Effector memory CD8-positive, alpha-beta T cell (primary cell): Measurements from ENCODE around the gene SEC14L3.

ENCODE experiments used
- ATAC-seq: fragments of 150-1000 bp; cut with Tn5 transposase; replicated peaks from 2 replicates; pipeline ENCODE4 v1.10.0; 2021; ENCODE audit warnings: mild to moderate bottlenecking, moderate library complexity
- DNase-seq, 3 experiments: peaks; one replicate each; pipeline ENCODE4 v3.0.0; 2021
- H3K27ac Mint-ChIP-seq, 2 donors: one replicate each; pipeline ENCODE4 v1.8.0; 2022; ENCODE audit warnings: mild to moderate bottlenecking in 2 of 2, mixed read lengths in 2 of 2, moderate library complexity in 2 of 2
- H3K27me3 Mint-ChIP-seq, 2 donors: one replicate each; pipeline ENCODE4 v1.8.0; 2022; ENCODE audit warnings: mixed read lengths in 2 of 2
- H3K36me3 Mint-ChIP-seq: one replicate; pipeline ENCODE4 v1.8.0; 2022; ENCODE audit warnings: mild to moderate bottlenecking, moderate library complexity, mixed read lengths; ENCODE audit not compliant: insufficient read depth
- H3K4me1 Mint-ChIP-seq, 2 donors: one replicate each; pipeline ENCODE4 v1.8.0; 2022; ENCODE audit warnings: low read depth in 2 of 2, mixed read lengths in 2 of 2
- H3K4me3 Mint-ChIP-seq, 2 donors: one replicate each; pipeline ENCODE4 v1.8.0; 2022; ENCODE audit warnings: mild to moderate bottlenecking in 2 of 2, mixed read lengths in 2 of 2, moderate library complexity in 2 of 2
- H3K9me3 Mint-ChIP-seq, 2 donors: one replicate each; pipeline ENCODE4 v1.8.0; 2022; ENCODE audit warnings: mixed read lengths in 2 of 2

SEC14L3 gene

GRCh38 chr22:30500628-30501027 is 28.8 kb upstream of the SEC14L3 start:
- H3K9me3 Mint-ChIP-seq = no peaks in the 10 kb centered on the region
- H3K27me3 Mint-ChIP-seq = peaks cover 37 to 54% of the 10 kb centered on the region in 2 donors
- no peak overlapping the region for H3K4me3 Mint-ChIP-seq
- H3K36me3 Mint-ChIP-seq = no peaks in the 10 kb centered on the region
- DNase-seq (no peak), ATAC-seq (no peak)
- H3K4me1 Mint-ChIP-seq = peaks cover 0 to 2% of the 10 kb centered on the region in 2 donors
- H3K27ac Mint-ChIP-seq = no peak overlapping the region

GRCh38 chr22:30497466-30498150 is 25.8 kb upstream of the SEC14L3 start:
- no peak overlapping the region for H3K4me3 Mint-ChIP-seq

DNA sequence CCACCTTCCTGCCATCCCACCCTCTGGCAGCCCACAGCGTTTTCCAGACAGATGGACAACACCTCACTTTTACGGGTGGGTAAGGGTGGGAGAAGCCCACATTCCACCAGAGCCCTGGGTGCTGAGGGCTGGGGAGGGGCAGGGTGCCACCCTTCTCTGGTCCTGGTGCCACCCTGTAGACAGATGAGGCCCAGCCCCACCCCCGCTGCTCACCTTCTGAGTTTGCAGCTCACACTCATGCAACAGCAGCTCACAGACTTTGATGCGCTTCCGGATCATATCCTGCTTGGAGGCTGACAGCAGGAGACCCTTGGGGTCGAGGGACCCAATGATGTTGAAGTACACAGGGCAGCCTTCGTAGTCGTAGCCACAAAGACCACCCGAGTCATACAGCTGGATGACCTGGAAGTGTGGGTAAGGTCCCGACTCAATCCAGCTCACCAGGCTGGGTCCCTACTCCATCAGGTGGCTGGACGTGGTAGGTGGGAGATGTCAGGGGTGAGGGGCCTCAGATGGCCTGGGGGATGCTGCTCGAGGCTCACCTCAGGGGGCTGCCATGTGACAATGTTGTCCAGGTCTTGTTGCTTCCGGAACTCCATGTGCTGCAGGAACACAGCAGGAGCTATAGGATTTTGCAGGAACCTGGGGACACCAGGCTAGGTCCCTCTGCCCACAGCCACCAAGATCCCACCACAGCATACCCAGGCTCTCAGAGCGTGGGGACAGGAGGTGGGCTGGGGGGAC is 23.4 kb upstream of the SEC14L3 start:
- Mint-ChIP-seq H3K4me1 (no peaks in the 10 kb centered on the region), H3K9me3 (no peaks in the 10 kb centered on the region), H3K36me3 (no peaks in the 10 kb centered on the region), H3K27me3 (peaks cover 22 to 41% of the 10 kb centered on the region in 2 donors), H3K27ac (peak overlapping the region in 1 of 2 donors; percentile 38), H3K4me3 (no peak overlapping the region)
- ATAC-seq = no peak
- no peak for DNase-seq

More at GRCh38 chr22:30497466-30498150, 25.8 kb upstream of the SEC14L3 start:
- Mint-ChIP-seq H3K27ac (no peak overlapping the region), H3K9me3 (no peaks in the 10 kb centered on the region), H3K4me1 (no peaks in the 10 kb centered on the region), H3K36me3 (no peaks in the 10 kb centered on the region), H3K27me3 (peaks cover 24 to 41% of the 10 kb centered on the region in 2 donors)
- DNase-seq = no peak
- no peak for ATAC-seq

- Mint-ChIP-seq H3K27ac (no peak overlapping the region), H3K4me1 (no peaks in the 10 kb centered on the region), H3K4me3 (no peak overlapping the region), H3K9me3 (no peaks in the 10 kb centered on the region), H3K27me3 (peaks cover 28 to 52% of the 10 kb centered on the region in 2 donors), H3K36me3 (no peaks in the 10 kb centered on the region)
- no peak for DNase-seq
- ATAC-seq = no peak
Measured at GRCh38 chr22:30492144-30492543, 20.3 kb upstream of the SEC14L3 start.

DNA sequence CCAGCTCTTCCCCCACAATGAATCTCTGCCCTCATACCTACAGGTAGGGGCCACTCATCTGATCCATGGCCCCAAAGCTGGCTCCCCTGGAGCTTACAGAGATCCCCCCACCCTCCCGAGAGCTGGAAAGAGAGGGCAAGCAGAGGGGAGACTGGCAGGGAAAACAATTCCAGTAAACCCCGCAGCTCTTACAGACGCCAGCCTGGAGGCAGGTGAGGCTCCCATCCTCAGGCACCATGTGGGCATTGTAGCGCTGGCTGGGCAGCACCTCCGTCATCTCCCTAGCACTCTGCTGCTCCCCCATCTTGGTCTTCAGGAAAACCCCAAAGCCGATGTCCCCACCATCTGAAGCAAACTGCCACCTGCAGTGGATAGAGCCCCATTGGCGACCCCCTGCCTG is 19.6 kb upstream of the SEC14L3 start:
- Mint-ChIP-seq H3K4me3 (no peak overlapping the region), H3K27me3 (peaks cover 28 to 52% of the 10 kb centered on the region in 2 donors), H3K27ac (no peak overlapping the region), H3K9me3 (no peaks in the 10 kb centered on the region), H3K36me3 (no peaks in the 10 kb centered on the region), H3K4me1 (no peaks in the 10 kb centered on the region)
- ATAC-seq = no peak
- no peak for DNase-seq

GRCh38 chr22:30490399-30490798 is 18.6 kb upstream of the SEC14L3 start:
- no peak overlapping the region for H3K27ac Mint-ChIP-seq
- ATAC-seq = no peak
- H3K27me3 Mint-ChIP-seq = peaks cover 28 to 52% of the 10 kb centered on the region in 2 donors
- DNase-seq = no peak
- H3K4me3 Mint-ChIP-seq = no peak overlapping the region
- H3K9me3 Mint-ChIP-seq = no peaks in the 10 kb centered on the region
- H3K4me1 Mint-ChIP-seq = peaks cover 0 to 2% of the 10 kb centered on the region in 2 donors
- no peaks in the 10 kb centered on the region for H3K36me3 Mint-ChIP-seq

DNA sequence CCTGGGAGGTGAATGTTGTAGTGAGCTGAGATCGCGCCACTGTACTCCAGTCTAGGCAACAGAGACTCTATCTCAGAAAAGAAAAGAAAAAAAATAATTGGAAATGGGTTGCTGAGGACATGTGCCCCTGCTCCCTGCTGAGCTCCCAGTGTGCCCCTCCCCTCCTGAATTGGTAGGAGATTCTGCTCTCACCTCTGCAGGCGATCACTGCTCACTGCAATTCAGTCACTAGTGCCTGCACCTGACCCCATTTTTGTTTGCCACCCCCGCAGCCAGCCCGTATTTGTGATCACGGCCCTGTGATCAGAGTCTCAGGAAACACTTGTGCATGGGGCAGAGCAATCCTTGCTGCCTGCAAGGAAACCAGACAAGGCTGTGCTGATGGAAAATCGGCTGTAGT is 16.3 kb upstream of the SEC14L3 start:
- H3K27ac Mint-ChIP-seq = no peak overlapping the region

DNA sequence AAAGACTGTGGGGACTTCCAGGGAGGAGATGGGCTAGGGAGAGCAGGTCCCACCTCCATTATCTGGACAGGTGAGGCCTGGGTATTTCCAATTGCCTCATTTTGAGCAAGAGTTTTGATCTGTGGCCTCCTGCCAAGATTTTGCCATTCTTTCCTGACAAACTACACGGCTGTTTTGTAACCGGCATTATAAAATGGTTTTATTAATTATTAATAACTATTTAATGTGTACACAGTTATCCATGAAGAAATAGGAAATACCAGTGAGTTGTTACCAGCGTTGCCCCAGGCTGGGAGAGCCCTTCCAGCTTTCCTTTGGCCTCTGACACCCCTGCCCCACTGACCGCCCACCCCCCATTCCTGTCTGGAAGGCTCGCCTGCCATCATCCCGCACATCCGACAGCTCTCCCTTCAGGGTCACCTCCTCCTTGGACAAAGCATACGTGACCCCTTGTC is 14.9 kb upstream of the SEC14L3 start:
- Mint-ChIP-seq H3K9me3 (no peaks in the 10 kb centered on the region), H3K4me3 (no peak overlapping the region), H3K4me1 (peaks cover 0 to 5% of the 10 kb centered on the region in 2 donors), H3K36me3 (no peaks in the 10 kb centered on the region), H3K27me3 (peaks cover 33 to 45% of the 10 kb centered on the region in 2 donors), H3K27ac (no peak overlapping the region)
- DNase-seq = no peak
- no peak for ATAC-seq

More for the DNA sequence above, 16.3 kb upstream of the SEC14L3 start:
- Mint-ChIP-seq H3K36me3 (no peaks in the 10 kb centered on the region), H3K4me1 (peaks cover 0 to 5% of the 10 kb centered on the region in 2 donors), H3K4me3 (no peak overlapping the region), H3K9me3 (no peaks in the 10 kb centered on the region), H3K27me3 (peaks cover 19 to 40% of the 10 kb centered on the region in 2 donors)
- ATAC-seq (no peak), DNase-seq (no peak)

- peaks cover 0 to 5% of the 10 kb centered on the region in 2 donors for H3K4me1 Mint-ChIP-seq
Measured at GRCh38 chr22:30486118-30486517, 14.3 kb upstream of the SEC14L3 start.

DNA sequence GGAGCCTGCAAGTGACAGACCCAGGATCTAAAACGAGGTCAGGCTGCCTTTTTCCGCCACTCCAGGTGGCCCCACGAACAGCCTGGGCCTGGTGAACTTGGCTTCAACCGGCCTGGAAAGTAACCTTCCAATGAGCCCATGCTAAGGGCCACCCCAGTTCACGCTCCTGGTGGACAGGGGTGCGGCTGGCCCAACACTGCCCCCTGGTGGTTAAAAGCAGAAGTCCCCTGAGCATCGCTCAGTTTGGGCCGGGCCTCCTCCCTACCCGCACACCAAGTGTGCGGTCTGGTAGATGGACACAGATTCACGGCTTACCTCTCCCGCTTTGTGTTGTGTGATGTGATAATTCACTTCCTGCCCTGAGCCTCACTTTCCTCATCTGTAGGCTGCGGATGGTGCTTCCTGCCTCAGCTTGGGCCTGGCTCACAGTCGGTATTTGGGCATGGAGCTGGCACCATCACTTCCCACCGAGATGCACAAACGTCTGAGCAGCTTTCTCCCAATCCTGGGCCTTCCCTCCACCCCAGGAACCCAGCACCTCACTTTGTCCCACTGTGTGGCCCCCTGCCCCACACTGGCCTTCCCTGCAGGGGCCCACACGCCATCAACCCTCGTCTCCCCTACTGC is 13.7 kb upstream of the SEC14L3 start:
- Mint-ChIP-seq H3K27ac (no peak overlapping the region), H3K36me3 (no peaks in the 10 kb centered on the region), H3K9me3 (no peaks in the 10 kb centered on the region), H3K27me3 (peaks cover 33 to 45% of the 10 kb centered on the region in 2 donors), H3K4me3 (no peak overlapping the region), H3K4me1 (peaks cover 0 to 5% of the 10 kb centered on the region in 2 donors)
- DNase-seq (peak; percentile 75 to 80 (median 80)), ATAC-seq (peak; percentile 100)

More at GRCh38 chr22:30486118-30486517, 14.3 kb upstream of the SEC14L3 start:
- Mint-ChIP-seq H3K27ac (no peak overlapping the region), H3K36me3 (no peaks in the 10 kb centered on the region), H3K9me3 (no peaks in the 10 kb centered on the region), H3K27me3 (peaks cover 38 to 45% of the 10 kb centered on the region in 2 donors), H3K4me3 (no peak overlapping the region)
- DNase-seq (no peak), ATAC-seq (no peak)

- Mint-ChIP-seq H3K27me3 (peaks cover 21 to 45% of the 10 kb centered on the region in 2 donors), H3K9me3 (no peaks in the 10 kb centered on the region), H3K4me1 (peaks cover 0 to 5% of the 10 kb centered on the region in 2 donors), H3K36me3 (no peaks in the 10 kb centered on the region), H3K27ac (no peak overlapping the region), H3K4me3 (no peak overlapping the region)
- no peak for ATAC-seq
- DNase-seq = no peak
Measured at GRCh38 chr22:30483169-30483568, 11.4 kb upstream of the SEC14L3 start.

DNA sequence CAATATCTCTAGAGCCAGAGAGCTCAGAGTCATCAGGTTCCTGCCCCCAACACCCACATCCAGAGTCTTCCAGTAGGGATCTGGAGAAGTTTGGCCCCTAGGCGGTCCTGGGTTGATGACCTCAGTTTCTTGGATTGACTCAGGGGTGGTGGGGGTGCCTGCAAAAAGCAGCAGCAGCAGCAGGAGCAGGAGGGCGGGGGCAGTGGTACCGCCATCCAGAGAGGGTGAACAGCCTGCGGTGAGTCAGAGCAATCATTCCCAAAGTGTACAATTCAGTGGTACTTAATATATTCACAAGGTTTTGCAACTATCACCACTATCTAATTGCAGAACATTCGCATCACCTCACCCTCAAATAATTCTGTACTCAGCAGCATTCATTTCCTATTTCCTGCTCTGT is 9.9 kb upstream of the SEC14L3 start:
- Mint-ChIP-seq H3K4me3 (no peak overlapping the region), H3K27ac (no peak overlapping the region), H3K4me1 (peaks cover 0 to 5% of the 10 kb centered on the region in 2 donors), H3K9me3 (no peaks in the 10 kb centered on the region), H3K27me3 (peaks cover 21 to 60% of the 10 kb centered on the region in 2 donors), H3K36me3 (no peaks in the 10 kb centered on the region)
- ATAC-seq = no peak
- no peak for DNase-seq

- peaks cover 21 to 70% of the 10 kb centered on the region in 2 donors for H3K27me3 Mint-ChIP-seq
- H3K4me1 Mint-ChIP-seq = peaks cover 2 to 3% of the 10 kb centered on the region in 2 donors
- H3K36me3 Mint-ChIP-seq = no peaks in the 10 kb centered on the region
- no peak overlapping the region for H3K27ac Mint-ChIP-seq
- H3K4me3 Mint-ChIP-seq = no peak overlapping the region
- ATAC-seq (no peak), DNase-seq (no peak)
- no peaks in the 10 kb centered on the region for H3K9me3 Mint-ChIP-seq
Measured at GRCh38 chr22:30479981-30480380, 8.2 kb upstream of the SEC14L3 start.
